Liver (tissue), 9 donors: ENCODE data around the gene CYBRD1. TPM values are rescaled to one million over a fixed set of nuclear protein-coding genes. Genes with fewer than 3 reads are reported as not detected.

Experiments
- DNase-seq: peaks from one replicate; pipeline ENCODE4 v3.0.0-alpha.2; 2017; ENCODE audit warnings: low spot score
- H3K27ac ChIP-seq, 2 donors: one replicate each; pipeline ENCODE4 v1.7.0; 2013; ENCODE audit warnings: inconsistent platforms in 2 of 2, low read length in 2 of 2, control low read depth in 1 of 2, low read depth in 1 of 2, mild to moderate bottlenecking in 1 of 2
- H3K27me3 ChIP-seq, 4 donors: one replicate each; pipeline versions ENCODE4 v1.6.1 to v1.7.0; 2013; ENCODE audit warnings: low read length in 3 of 4, inconsistent platforms in 1 of 4, mild to moderate bottlenecking in 1 of 4, moderate library complexity in 1 of 4; ENCODE audit not compliant: control insufficient read depth in 4 of 4, insufficient read depth in 4 of 4
- H3K36me3 ChIP-seq, 4 donors: one replicate each; pipeline versions ENCODE4 v1.6.1 to v1.7.0; 2013; ENCODE audit warnings: low read length in 3 of 4, mild to moderate bottlenecking in 3 of 4, low read depth in 1 of 4, moderate library complexity in 1 of 4; ENCODE audit not compliant: control insufficient read depth in 4 of 4, insufficient read depth in 3 of 4
- H3K4me1 ChIP-seq, 4 donors: one replicate each; pipeline versions ENCODE4 v1.6.1 to v1.7.0; 2013; ENCODE audit warnings: low read length in 3 of 4, mild to moderate bottlenecking in 3 of 4, moderate library complexity in 1 of 4; ENCODE audit not compliant: control insufficient read depth in 4 of 4, insufficient read depth in 4 of 4
- H3K4me3 ChIP-seq, 3 donors: one replicate each; pipeline versions ENCODE4 v1.6.1 to v1.7.0; 2013; ENCODE audit warnings: low read length in 3 of 3, control low read depth in 1 of 3, low read depth in 1 of 3, mild to moderate bottlenecking in 1 of 3
- H3K9ac ChIP-seq, 2 donors: one replicate each; pipeline ENCODE4 v1.7.0; 2013; ENCODE audit warnings: low read length in 2 of 2, mild to moderate bottlenecking in 2 of 2, moderate library complexity in 2 of 2, control low read depth in 1 of 2, low read depth in 1 of 2
- H3K9me3 ChIP-seq, 4 donors: one replicate each; pipeline versions ENCODE4 v1.6.1 to v1.7.0; 2013; ENCODE audit warnings: low read length in 3 of 4; ENCODE audit not compliant: control insufficient read depth in 4 of 4
- EGR1 ChIP-seq, 2 donors: IDR thresholded peaks; 2 replicates each; pipeline ENCODE4 v1.6.1; 2016 to 2018; ENCODE audit warnings: antibody characterized with exemption in 2 of 2, low read depth in 2 of 2
- FOXA1 ChIP-seq: IDR thresholded peaks from 2 replicates; pipeline ENCODE4 v1.6.1; 2016; ENCODE audit warnings: antibody characterized with exemption
- FOXA2 ChIP-seq: IDR thresholded peaks from 2 replicates; pipeline ENCODE4 v1.6.1; 2016; ENCODE audit warnings: antibody characterized with exemption
- GABPA ChIP-seq, 2 donors: IDR thresholded peaks in 1 of 2; conservative IDR thresholded peaks in 1 of 2; 2 replicates each; pipeline ENCODE4 v1.6.1; 2016; ENCODE audit warnings: antibody characterized with exemption in 2 of 2, mild to moderate bottlenecking in 1 of 2, moderate library complexity in 1 of 2
- HNF4A ChIP-seq, 2 donors: conservative IDR thresholded peaks; 2 replicates each; pipeline ENCODE4 v1.6.1; 2016; ENCODE audit warnings: antibody characterized with exemption in 2 of 2, mild to moderate bottlenecking in 2 of 2
- HNF4G ChIP-seq: IDR thresholded peaks from 2 replicates; pipeline ENCODE4 v1.6.1; 2016; ENCODE audit warnings: antibody characterized with exemption
- JUND ChIP-seq, 2 donors: IDR thresholded peaks; 2 replicates each; pipeline ENCODE4 v1.6.1; 2016; ENCODE audit warnings: antibody characterized with exemption in 2 of 2
- NR2F2 ChIP-seq: IDR thresholded peaks from 2 replicates; pipeline ENCODE4 v1.6.1; 2016; ENCODE audit warnings: antibody characterized with exemption
- RAD21 ChIP-seq, 2 donors: IDR thresholded peaks; 2 replicates each; pipeline ENCODE4 v1.6.1; 2016; ENCODE audit warnings: antibody characterized with exemption in 2 of 2, mild to moderate bottlenecking in 2 of 2
- RXRA ChIP-seq, 2 donors: IDR thresholded peaks; 2 replicates each; pipeline ENCODE4 v1.6.1; 2017 to 2018; ENCODE audit warnings: antibody characterized with exemption in 2 of 2, mild to moderate bottlenecking in 1 of 2
- SP1 ChIP-seq: IDR thresholded peaks from 2 replicates; pipeline ENCODE4 v1.6.1; 2018; ENCODE audit warnings: antibody characterized with exemption, mild to moderate bottlenecking
- TAF1 ChIP-seq: conservative IDR thresholded peaks from 2 replicates; pipeline ENCODE4 v1.6.1; 2016; ENCODE audit warnings: antibody characterized with exemption, mild to moderate bottlenecking
- YY1 ChIP-seq: IDR thresholded peaks from 2 replicates; pipeline ENCODE4 v1.6.1; 2016; ENCODE audit warnings: antibody characterized with exemption, mild to moderate bottlenecking
- WGBS: extraction: QIAGEN DNeasy Blood & Tissue Kit; methylation state at CpG from one replicate; pipeline ENCODE4 v1.1.7; 2013; 5-methylcytosine and 5-hydroxymethylcytosine counted together
- polyA plus RNA-seq, 2 donors: library from polyadenylated mRNA; stranded (reverse) in 1 of 2; unstranded in 1 of 2; fragments of 200-250 nt in 1 of 2; fragments of >200 nt in 1 of 2; fragmentation: Nextera tagmentation in 1 of 2; extraction: Ambion mirVana in 1 of 2; gene quantifications; one replicate each; pipeline versions ENCODE4 v1.2.1 to v1.2.3, GENCODE V29; 2013 to 2015
- total RNA-seq, 2 donors: library from RNA; depleted of rRNA; stranded (reverse); fragments of >200 nt; gene quantifications; one replicate each; pipeline ENCODE4 v1.2.3, GENCODE V29; 2014
- TF ChIP-seq, protein P1 (sequence below): IDR thresholded peaks from 2 replicates; pipeline ENCODE4 v1.6.1; 2016; ENCODE audit warnings: antibody characterized with exemption
- TF ChIP-seq, protein P2 (sequence below): fragments of 150-350 bp; IDR thresholded peaks from 2 replicates; pipeline ENCODE4 v1.5.1; 2017; ENCODE audit warnings: improper control_type of control experiment, low read depth, low read length; ENCODE audit not compliant: missing input control
- TF ChIP-seq, protein P3 (sequence below): IDR thresholded peaks from 2 replicates; pipeline ENCODE4 v1.6.1; 2016; ENCODE audit warnings: antibody characterized with exemption
- TF ChIP-seq, protein P4 (sequence below): IDR thresholded peaks from 2 replicates; pipeline ENCODE4 v1.6.1; 2016; ENCODE audit warnings: antibody characterized with exemption, mild to moderate bottlenecking
- TF ChIP-seq, protein P5 (sequence below): IDR thresholded peaks from 2 replicates; pipeline ENCODE4 v1.6.1; 2016; ENCODE audit warnings: antibody characterized with exemption
- donor health status: healthy.
- donor health status: healthy.
- donor health status: healthy.
- donor health status: healthy.
- donor health status: healthy.

The CYBRD1 gene
- total and polyA plus RNA-seq, 4 donors = 5.8 to 51.1 (median 9.4) TPM

DNA sequence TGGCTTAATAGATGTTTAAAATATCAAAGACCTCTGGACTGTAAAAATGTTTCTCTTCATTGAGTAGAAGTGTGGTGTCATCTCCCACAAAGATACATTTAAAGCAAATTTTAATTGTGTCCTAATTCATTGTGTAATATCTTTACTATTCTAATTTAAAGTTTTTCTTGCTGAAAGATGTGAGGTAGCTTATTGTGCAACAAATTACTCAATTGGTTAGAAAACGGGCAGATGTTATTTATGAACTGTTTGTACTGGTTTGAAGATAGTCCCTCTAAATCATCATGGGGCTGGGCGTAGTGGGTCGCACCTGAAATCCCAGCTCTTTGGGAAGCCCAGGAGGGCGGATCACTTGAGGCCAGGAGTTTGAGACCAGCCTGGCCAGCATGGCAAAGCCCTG is 65.3 kb downstream of the CYBRD1 start:
- H3K27ac ChIP-seq = no peak overlapping the region
- TF ChIP-seq, protein P1, sequence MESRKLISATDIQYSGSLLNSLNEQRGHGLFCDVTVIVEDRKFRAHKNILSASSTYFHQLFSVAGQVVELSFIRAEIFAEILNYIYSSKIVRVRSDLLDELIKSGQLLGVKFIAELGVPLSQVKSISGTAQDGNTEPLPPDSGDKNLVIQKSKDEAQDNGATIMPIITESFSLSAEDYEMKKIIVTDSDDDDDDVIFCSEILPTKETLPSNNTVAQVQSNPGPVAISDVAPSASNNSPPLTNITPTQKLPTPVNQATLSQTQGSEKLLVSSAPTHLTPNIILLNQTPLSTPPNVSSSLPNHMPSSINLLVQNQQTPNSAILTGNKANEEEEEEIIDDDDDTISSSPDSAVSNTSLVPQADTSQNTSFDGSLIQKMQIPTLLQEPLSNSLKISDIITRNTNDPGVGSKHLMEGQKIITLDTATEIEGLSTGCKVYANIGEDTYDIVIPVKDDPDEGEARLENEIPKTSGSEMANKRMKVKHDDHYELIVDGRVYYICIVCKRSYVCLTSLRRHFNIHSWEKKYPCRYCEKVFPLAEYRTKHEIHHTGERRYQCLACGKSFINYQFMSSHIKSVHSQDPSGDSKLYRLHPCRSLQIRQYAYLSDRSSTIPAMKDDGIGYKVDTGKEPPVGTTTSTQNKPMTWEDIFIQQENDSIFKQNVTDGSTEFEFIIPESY = no peak
- TF ChIP-seq NR2F2 (no peak), FOXA1 (no peak), RAD21 (IDR thresholded peaks at IDR 0.05) (no peak), EGR1 (IDR thresholded peaks at IDR 0.05; ENCODE audit: low read depth in 2 of 2) (no peak), RXRA (IDR thresholded peaks at IDR 0.05) (no peak)
- TF ChIP-seq, protein P2, sequence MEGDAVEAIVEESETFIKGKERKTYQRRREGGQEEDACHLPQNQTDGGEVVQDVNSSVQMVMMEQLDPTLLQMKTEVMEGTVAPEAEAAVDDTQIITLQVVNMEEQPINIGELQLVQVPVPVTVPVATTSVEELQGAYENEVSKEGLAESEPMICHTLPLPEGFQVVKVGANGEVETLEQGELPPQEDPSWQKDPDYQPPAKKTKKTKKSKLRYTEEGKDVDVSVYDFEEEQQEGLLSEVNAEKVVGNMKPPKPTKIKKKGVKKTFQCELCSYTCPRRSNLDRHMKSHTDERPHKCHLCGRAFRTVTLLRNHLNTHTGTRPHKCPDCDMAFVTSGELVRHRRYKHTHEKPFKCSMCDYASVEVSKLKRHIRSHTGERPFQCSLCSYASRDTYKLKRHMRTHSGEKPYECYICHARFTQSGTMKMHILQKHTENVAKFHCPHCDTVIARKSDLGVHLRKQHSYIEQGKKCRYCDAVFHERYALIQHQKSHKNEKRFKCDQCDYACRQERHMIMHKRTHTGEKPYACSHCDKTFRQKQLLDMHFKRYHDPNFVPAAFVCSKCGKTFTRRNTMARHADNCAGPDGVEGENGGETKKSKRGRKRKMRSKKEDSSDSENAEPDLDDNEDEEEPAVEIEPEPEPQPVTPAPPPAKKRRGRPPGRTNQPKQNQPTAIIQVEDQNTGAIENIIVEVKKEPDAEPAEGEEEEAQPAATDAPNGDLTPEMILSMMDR = no peak
- TF ChIP-seq, protein P3, sequence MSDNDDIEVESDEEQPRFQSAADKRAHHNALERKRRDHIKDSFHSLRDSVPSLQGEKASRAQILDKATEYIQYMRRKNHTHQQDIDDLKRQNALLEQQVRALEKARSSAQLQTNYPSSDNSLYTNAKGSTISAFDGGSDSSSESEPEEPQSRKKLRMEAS = no peak
- H3K36me3 ChIP-seq = no peaks in the 10 kb centered on the region
- H3K9ac ChIP-seq = no peak overlapping the region
- WGBS = 79% methylated on average over 4 of the region's 4 CpGs
- H3K27me3 ChIP-seq = no peaks in the 10 kb centered on the region
- H3K9me3 ChIP-seq = peaks cover 0 to 5% (median 2%) of the 10 kb centered on the region in 4 donors
- H3K4me1 ChIP-seq = no peaks in the 10 kb centered on the region
- no peak overlapping the region for H3K4me3 ChIP-seq
- no peak for DNase-seq

DNA sequence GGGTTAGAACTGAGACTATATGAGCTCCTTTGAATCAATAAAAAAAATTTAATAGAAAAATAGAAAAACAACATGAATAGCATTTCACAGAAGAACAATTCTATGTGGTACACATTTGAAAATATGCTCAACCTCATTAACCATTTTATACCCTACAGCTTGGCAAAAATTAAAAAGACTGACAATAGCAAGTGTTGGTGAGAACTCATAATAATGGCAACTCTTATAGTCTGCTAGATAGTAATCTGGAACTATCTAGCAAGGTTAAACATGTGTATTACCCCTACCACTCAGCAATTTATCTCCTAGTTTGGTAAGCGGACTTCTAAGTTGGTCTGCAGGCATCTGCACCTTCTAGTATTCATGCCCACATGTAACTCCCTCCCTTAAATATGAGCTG is 67.8 kb downstream of the CYBRD1 start:
- 85% methylated on average over 1 of the region's 1 CpG for WGBS
- Histone ChIP-seq H3K4me1 (no peaks in the 10 kb centered on the region), H3K9ac (no peak overlapping the region), H3K27me3 (no peaks in the 10 kb centered on the region), H3K36me3 (no peaks in the 10 kb centered on the region), H3K9me3 (peaks cover 0 to 5% (median 2%) of the 10 kb centered on the region in 4 donors), H3K4me3 (no peak overlapping the region), H3K27ac (no peak overlapping the region)
- TF ChIP-seq, protein P2 = no peak
- TF ChIP-seq RAD21 (IDR thresholded peaks at IDR 0.05) = no peak
- TF ChIP-seq, protein P3 = no peak
- no peak for TF ChIP-seq RXRA (IDR thresholded peaks at IDR 0.05)
- TF ChIP-seq, protein P1 = no peak
- TF ChIP-seq JUND (IDR thresholded peaks at IDR 0.05) = no peak
- no peak for TF ChIP-seq SP1
- no peak for TF ChIP-seq FOXA1
- TF ChIP-seq, protein P4, sequence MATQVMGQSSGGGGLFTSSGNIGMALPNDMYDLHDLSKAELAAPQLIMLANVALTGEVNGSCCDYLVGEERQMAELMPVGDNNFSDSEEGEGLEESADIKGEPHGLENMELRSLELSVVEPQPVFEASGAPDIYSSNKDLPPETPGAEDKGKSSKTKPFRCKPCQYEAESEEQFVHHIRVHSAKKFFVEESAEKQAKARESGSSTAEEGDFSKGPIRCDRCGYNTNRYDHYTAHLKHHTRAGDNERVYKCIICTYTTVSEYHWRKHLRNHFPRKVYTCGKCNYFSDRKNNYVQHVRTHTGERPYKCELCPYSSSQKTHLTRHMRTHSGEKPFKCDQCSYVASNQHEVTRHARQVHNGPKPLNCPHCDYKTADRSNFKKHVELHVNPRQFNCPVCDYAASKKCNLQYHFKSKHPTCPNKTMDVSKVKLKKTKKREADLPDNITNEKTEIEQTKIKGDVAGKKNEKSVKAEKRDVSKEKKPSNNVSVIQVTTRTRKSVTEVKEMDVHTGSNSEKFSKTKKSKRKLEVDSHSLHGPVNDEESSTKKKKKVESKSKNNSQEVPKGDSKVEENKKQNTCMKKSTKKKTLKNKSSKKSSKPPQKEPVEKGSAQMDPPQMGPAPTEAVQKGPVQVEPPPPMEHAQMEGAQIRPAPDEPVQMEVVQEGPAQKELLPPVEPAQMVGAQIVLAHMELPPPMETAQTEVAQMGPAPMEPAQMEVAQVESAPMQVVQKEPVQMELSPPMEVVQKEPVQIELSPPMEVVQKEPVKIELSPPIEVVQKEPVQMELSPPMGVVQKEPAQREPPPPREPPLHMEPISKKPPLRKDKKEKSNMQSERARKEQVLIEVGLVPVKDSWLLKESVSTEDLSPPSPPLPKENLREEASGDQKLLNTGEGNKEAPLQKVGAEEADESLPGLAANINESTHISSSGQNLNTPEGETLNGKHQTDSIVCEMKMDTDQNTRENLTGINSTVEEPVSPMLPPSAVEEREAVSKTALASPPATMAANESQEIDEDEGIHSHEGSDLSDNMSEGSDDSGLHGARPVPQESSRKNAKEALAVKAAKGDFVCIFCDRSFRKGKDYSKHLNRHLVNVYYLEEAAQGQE = no peak
- no peak for TF ChIP-seq FOXA2
- no peak for TF ChIP-seq HNF4A (conservative IDR thresholded peaks at IDR 0.05)
- TF ChIP-seq NR2F2 = no peak
- no peak for TF ChIP-seq YY1
- no peak for TF ChIP-seq EGR1 (IDR thresholded peaks at IDR 0.05; ENCODE audit: low read depth in 2 of 2)
- TF ChIP-seq, protein P5, sequence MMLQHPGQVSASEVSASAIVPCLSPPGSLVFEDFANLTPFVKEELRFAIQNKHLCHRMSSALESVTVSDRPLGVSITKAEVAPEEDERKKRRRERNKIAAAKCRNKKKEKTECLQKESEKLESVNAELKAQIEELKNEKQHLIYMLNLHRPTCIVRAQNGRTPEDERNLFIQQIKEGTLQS = no peak
- no peak for TF ChIP-seq TAF1
- TF ChIP-seq HNF4G = no peak
- no peak for TF ChIP-seq GABPA (IDR thresholded peaks at IDR 0.05 in 1 of 2, conservative IDR thresholded peaks at IDR 0.05 in 1 of 2)
- DNase-seq = no peak
